Peyer's patch (tissue), 4 donors: Measurements from ENCODE around the gene CACNA1A.

Source experiments
- POLR2A ChIP-seq, 2 donors: fragments of 450-650 bp; IDR thresholded peaks; one replicate each; pipeline ENCODE4 v1.5.1; 2017; ENCODE audit warnings: antibody characterized with exemption in 2 of 2, mild to moderate bottlenecking in 2 of 2, moderate library complexity in 2 of 2
- TF ChIP-seq, protein P1 (sequence below), 6 experiments: fragments of 450-650 bp in 4 of 6; fragments of 200-600 bp in 2 of 6; sonication (generic) in 1 of 6; IDR thresholded peaks; one replicate each; pipeline ENCODE4 v1.5.1; 2017 to 2019; ENCODE audit warnings: antibody characterized with exemption in 6 of 6, mild to moderate bottlenecking in 3 of 6, moderate library complexity in 1 of 6

DNA sequence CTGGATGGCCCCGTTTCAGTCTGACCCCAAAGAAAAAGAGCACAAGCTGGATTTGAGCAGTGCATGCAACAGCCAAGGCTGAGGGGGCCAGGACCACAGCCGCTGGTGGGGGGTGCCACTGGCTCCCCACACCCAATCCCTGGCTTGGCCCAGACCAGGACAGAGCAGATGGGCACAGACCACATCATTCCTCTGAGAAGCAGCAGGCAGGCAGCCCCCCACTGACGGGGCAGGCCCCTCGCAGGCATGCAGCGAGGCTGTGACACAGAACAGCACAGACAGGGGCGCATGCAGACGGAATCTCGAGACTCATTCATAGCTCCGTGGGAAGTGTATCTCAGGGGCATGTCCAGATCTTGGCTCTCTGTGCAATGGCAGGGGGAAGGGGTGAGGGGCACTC is 281.2 kb downstream of the CACNA1A start:
- TF ChIP-seq, protein P1, sequence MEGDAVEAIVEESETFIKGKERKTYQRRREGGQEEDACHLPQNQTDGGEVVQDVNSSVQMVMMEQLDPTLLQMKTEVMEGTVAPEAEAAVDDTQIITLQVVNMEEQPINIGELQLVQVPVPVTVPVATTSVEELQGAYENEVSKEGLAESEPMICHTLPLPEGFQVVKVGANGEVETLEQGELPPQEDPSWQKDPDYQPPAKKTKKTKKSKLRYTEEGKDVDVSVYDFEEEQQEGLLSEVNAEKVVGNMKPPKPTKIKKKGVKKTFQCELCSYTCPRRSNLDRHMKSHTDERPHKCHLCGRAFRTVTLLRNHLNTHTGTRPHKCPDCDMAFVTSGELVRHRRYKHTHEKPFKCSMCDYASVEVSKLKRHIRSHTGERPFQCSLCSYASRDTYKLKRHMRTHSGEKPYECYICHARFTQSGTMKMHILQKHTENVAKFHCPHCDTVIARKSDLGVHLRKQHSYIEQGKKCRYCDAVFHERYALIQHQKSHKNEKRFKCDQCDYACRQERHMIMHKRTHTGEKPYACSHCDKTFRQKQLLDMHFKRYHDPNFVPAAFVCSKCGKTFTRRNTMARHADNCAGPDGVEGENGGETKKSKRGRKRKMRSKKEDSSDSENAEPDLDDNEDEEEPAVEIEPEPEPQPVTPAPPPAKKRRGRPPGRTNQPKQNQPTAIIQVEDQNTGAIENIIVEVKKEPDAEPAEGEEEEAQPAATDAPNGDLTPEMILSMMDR (IDR thresholded peaks at IDR 0.05) = no peak
- TF ChIP-seq POLR2A (IDR thresholded peaks at IDR 0.05) = no peak
